H9 (cell line): ENCODE data around the gene PBX1. TPM values are rescaled to one million over a fixed set of nuclear protein-coding genes. Genes with fewer than 3 reads are reported as not detected.
A peak's percentile ranks its signal among the peaks of the same experiment; 100 is the strongest.

Experiments used
- DNase-seq: peaks from one replicate; pipeline ENCODE4 v3.0.0-alpha.2; 2017
- H2AFZ ChIP-seq: one replicate; pipeline ENCODE4 v1.6.1; 2013; ENCODE audit warnings: mild to moderate bottlenecking, low read length, control low read depth, moderate library complexity
- H2AK5ac ChIP-seq: 2 replicates; pipeline ENCODE4 v1.6.1; 2013; ENCODE audit warnings: low read length, control low read depth, mixed read lengths; ENCODE audit not compliant: insufficient read length
- H2BK120ac ChIP-seq: one replicate; pipeline ENCODE4 v1.6.1; 2013; ENCODE audit warnings: low read depth, mild to moderate bottlenecking, low read length, control low read depth, inconsistent platforms; ENCODE audit not compliant: poor library complexity, severe bottlenecking
- H2BK12ac ChIP-seq: 2 replicates; pipeline ENCODE4 v1.6.1; 2013; ENCODE audit warnings: low read length, control low read depth, mixed read lengths, low read depth; ENCODE audit not compliant: insufficient read length
- H2BK15ac ChIP-seq: 2 replicates; pipeline ENCODE4 v1.6.1; 2013; ENCODE audit warnings: low read depth, low read length, control low read depth
- H2BK20ac ChIP-seq: one replicate; pipeline ENCODE4 v1.6.1; 2013; ENCODE audit warnings: low read depth, mild to moderate bottlenecking, low read length, control low read depth, inconsistent platforms; ENCODE audit not compliant: poor library complexity, severe bottlenecking
- H2BK5ac ChIP-seq: 2 replicates; pipeline ENCODE4 v1.6.1; 2013; ENCODE audit warnings: low read length, control low read depth, mixed read lengths; ENCODE audit not compliant: insufficient read length
- H3K14ac ChIP-seq: 2 replicates; pipeline ENCODE4 v1.6.1; 2013; ENCODE audit warnings: low read length, control low read depth; ENCODE audit not compliant: insufficient read depth
- H3K18ac ChIP-seq: 2 replicates; pipeline ENCODE4 v1.6.1; 2013; ENCODE audit warnings: low read depth, mild to moderate bottlenecking, mixed read lengths, low read length, control low read depth; ENCODE audit not compliant: insufficient read length
- H3K23ac ChIP-seq: 2 replicates; pipeline ENCODE4 v1.6.1; 2013; ENCODE audit warnings: low read length, control low read depth, mixed read lengths, low read depth; ENCODE audit not compliant: insufficient read length
- H3K23me2 ChIP-seq: 2 replicates; pipeline ENCODE4 v1.6.1; 2013; ENCODE audit warnings: low read depth, mild to moderate bottlenecking, mixed read lengths, low read length, control low read depth; ENCODE audit not compliant: insufficient read length, poor library complexity, severe bottlenecking
- H3K27ac ChIP-seq: 2 replicates; pipeline ENCODE4 v1.5.1; 2013; ENCODE audit warnings: low read length, control low read depth, mixed read lengths, low read depth; ENCODE audit not compliant: insufficient read length
- H3K27me3 ChIP-seq: 2 replicates; pipeline ENCODE4 v1.6.1; 2013; ENCODE audit warnings: low read length, control low read depth, inconsistent platforms; ENCODE audit not compliant: insufficient read depth
- H3K4ac ChIP-seq: 2 replicates; pipeline ENCODE4 v1.6.1; 2013; ENCODE audit warnings: low read depth, mild to moderate bottlenecking, control low read depth, inconsistent platforms, low read length, moderate library complexity
- H3K4me1 ChIP-seq: 2 replicates; pipeline ENCODE4 v1.6.1; 2013; ENCODE audit warnings: low read length, control low read depth, inconsistent platforms; ENCODE audit not compliant: insufficient read depth
- H3K4me2 ChIP-seq: 2 replicates; pipeline ENCODE4 v1.6.1; 2013; ENCODE audit warnings: low read length, control low read depth, mixed read lengths; ENCODE audit not compliant: insufficient read length, insufficient read depth
- H3K56ac ChIP-seq: 2 replicates; pipeline ENCODE4 v1.6.1; 2013; ENCODE audit warnings: low read depth, mild to moderate bottlenecking, mixed read lengths, low read length, control low read depth; ENCODE audit not compliant: insufficient read length
- H3K79me1 ChIP-seq: 2 replicates; pipeline ENCODE4 v1.6.1; 2013; ENCODE audit warnings: low read depth, mild to moderate bottlenecking, moderate library complexity, low read length, control low read depth, inconsistent platforms; ENCODE audit not compliant: insufficient read depth, poor library complexity, severe bottlenecking
- H3K79me2 ChIP-seq: 2 replicates; pipeline ENCODE4 v1.6.1; 2013; ENCODE audit warnings: low read length, control low read depth, inconsistent platforms; ENCODE audit not compliant: insufficient read depth
- H3K9ac ChIP-seq: 2 replicates; pipeline ENCODE4 v1.6.1; 2013; ENCODE audit warnings: low read length, control low read depth, mixed read lengths; ENCODE audit not compliant: insufficient read length; ENCODE audit errors: extremely low read depth
- H3K9me3 ChIP-seq: one replicate; pipeline ENCODE4 v1.6.1; 2013; ENCODE audit warnings: low read depth, low read length, inconsistent platforms; ENCODE audit not compliant: control insufficient read depth
- H3T11ph ChIP-seq: one replicate; pipeline ENCODE4 v1.6.1; 2013; ENCODE audit warnings: mild to moderate bottlenecking, low read length, control low read depth, inconsistent platforms
- H4K20me1 ChIP-seq: one replicate; pipeline ENCODE4 v1.6.1; 2013; ENCODE audit not compliant: control insufficient read depth, insufficient read length, insufficient read depth
- H4K5ac ChIP-seq: 2 replicates; pipeline ENCODE4 v1.6.1; 2013; ENCODE audit warnings: low read depth, mild to moderate bottlenecking, mixed read lengths, low read length, control low read depth; ENCODE audit not compliant: insufficient read length
- H4K8ac ChIP-seq: replicated peaks from 2 replicates; pipeline ENCODE4 v1.6.1; 2013; ENCODE audit warnings: low read length, control low read depth, mixed read lengths, low read depth; ENCODE audit not compliant: insufficient read length
- H4K91ac ChIP-seq: 2 replicates; pipeline ENCODE4 v1.6.1; 2013; ENCODE audit warnings: low read depth, mild to moderate bottlenecking, moderate library complexity, mixed read lengths, low read length, control low read depth; ENCODE audit not compliant: insufficient read length
- H3K27ac Mint-ChIP-seq, 3 experiments: 2 replicates in 2 of 3; 3 replicates in 1 of 3; pipeline ENCODE4 v1.8.0; 2020 to 2021; ENCODE audit warnings: mixed read lengths in 3 of 3, mild to moderate bottlenecking in 1 of 3, moderate library complexity in 1 of 3
- H3K27me3 Mint-ChIP-seq: 2 replicates; pipeline ENCODE4 v1.8.0; 2021; ENCODE audit warnings: low read depth, mild to moderate bottlenecking, moderate library complexity, mixed read lengths
- H3K36me3 Mint-ChIP-seq, 3 experiments: 2 replicates in 2 of 3; 3 replicates in 1 of 3; pipeline ENCODE4 v1.8.0; 2020 to 2021; ENCODE audit warnings: low read depth in 3 of 3, mixed read lengths in 3 of 3; ENCODE audit not compliant: insufficient read depth in 1 of 3
- H3K4me1 Mint-ChIP-seq, 2 experiments: 2 replicates each; pipeline ENCODE4 v1.8.0; 2020; ENCODE audit warnings: mixed read lengths in 2 of 2
- H3K4me3 Mint-ChIP-seq, 2 experiments: 2 replicates in 1 of 2; 3 replicates in 1 of 2; pipeline ENCODE4 v1.8.0; 2020 to 2021; ENCODE audit warnings: mild to moderate bottlenecking in 2 of 2, mixed read lengths in 2 of 2, moderate library complexity in 1 of 2
- H3K9me3 Mint-ChIP-seq, 2 experiments: 2 replicates in 1 of 2; 3 replicates in 1 of 2; pipeline ENCODE4 v1.8.0; 2020; ENCODE audit warnings: mild to moderate bottlenecking in 2 of 2, mixed read lengths in 2 of 2, moderate library complexity in 1 of 2
- CTCF ChIP-seq: fragments of 200-600 bp; sonication (generic); conservative IDR thresholded peaks from 3 replicates; pipeline ENCODE4 v1.8.0; 2021; ENCODE audit warnings: antibody characterized with exemption, mild to moderate bottlenecking
- WGBS: extraction: QIAGEN DNeasy Blood & Tissue Kit; methylation state at CpG from one replicate; pipeline ENCODE4 v1.1.7; 2013; ENCODE audit warnings: missing lambda C conversion rate, low lambda C conversion rate, mixed read lengths; ENCODE audit not compliant: insufficient read length; ENCODE audit errors: extremely low coverage; 5-methylcytosine and 5-hydroxymethylcytosine counted together
- total RNA-seq: library from RNA; stranded (reverse); gene quantifications from 2 replicates; pipeline ENCODE4 v1.2.1, GENCODE V29; 2021

Gene PBX1
- total RNA-seq, 1 experiment from 2014 or later = 142 TPM

DNA sequence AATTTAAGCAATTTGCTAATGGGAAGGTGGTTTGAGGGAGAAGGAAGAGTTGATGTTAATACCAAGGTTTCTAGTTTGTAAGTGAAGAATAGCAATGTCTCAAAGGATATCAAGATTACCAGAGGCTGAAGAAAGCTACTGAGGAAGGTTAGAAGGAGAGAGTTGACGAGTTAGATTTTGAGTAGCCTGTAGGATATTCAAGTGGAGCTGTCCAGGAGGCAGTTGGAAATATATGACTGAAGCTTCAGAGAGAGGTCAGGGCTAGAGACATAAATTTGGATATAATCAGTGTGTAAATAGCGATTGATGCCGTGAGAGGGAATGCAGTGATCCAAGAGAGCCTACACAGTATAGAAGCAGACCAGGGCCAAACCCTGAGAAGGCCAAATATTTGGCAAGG is 48.4 kb downstream of the PBX1 start:
- Histone ChIP-seq H4K8ac (no peak overlapping the region), H3K9me3 (no peaks in the 10 kb centered on the region), H3K4ac (no peak overlapping the region), H3K9ac (no peak overlapping the region), H3K4me2 (no peak overlapping the region), H3K23ac (no peak overlapping the region), H2BK12ac (no peak overlapping the region), H4K91ac (no peak overlapping the region), H3K18ac (no peak overlapping the region), H3T11ph (no peak overlapping the region), H3K79me1 (peaks cover 6% of the 10 kb centered on the region), H3K27me3 (no peaks in the 10 kb centered on the region), H3K27ac (no peak overlapping the region), H2BK20ac (no peak overlapping the region), H4K5ac (no peak overlapping the region), H2BK120ac (no peak overlapping the region), H3K14ac (no peak overlapping the region), H2BK5ac (no peak overlapping the region), H3K23me2 (no peaks in the 10 kb centered on the region), H2AFZ (no peak overlapping the region), H2AK5ac (no peak overlapping the region), H2BK15ac (no peak overlapping the region), H4K20me1 (no peaks in the 10 kb centered on the region), H3K79me2 (peaks cover 28% of the 10 kb centered on the region; the same call in 1 of the 2 replicates), H3K4me1 (peaks cover 18% of the 10 kb centered on the region), H3K56ac (no peak overlapping the region)
- DNase-seq = no peak
- peaks cover 11 to 15% (median 13%) of the 10 kb centered on the region in 3 experiments; a peak in 6 of 7 replicates for H3K36me3 Mint-ChIP-seq
- peak overlapping the region; percentile 2 to 71 (median 7); a peak in 5 of 7 replicates for H3K27ac Mint-ChIP-seq
- H3K9me3 Mint-ChIP-seq = no peaks in the 10 kb centered on the region
- no peak overlapping the region for H3K4me3 Mint-ChIP-seq
- no peak for TF ChIP-seq CTCF
- H3K4me1 Mint-ChIP-seq = peaks cover 88 to 93% of the 10 kb centered on the region in 2 experiments
- no peaks in the 10 kb centered on the region for H3K27me3 Mint-ChIP-seq
- no CpG with 5 or more reads among the region's 3 CpGs for WGBS
